ENCODE measurements around the gene LAMA2.

LAMA2 gene

GRCh38 chr6:129183681-129184301 lies 300.9 kb downstream of the LAMA2 start:
- Histone ChIP-seq H3K27me3 (ENCODE audit: insufficient read depth, insufficient read length) (no peaks in the 10 kb centered on the region), H3K9me3 (ENCODE audit: insufficient read depth, low read length) (no peaks in the 10 kb centered on the region), H3K36me3 (ENCODE audit: insufficient read depth, insufficient read length, low read length) (no peaks in the 10 kb centered on the region), H3K9ac (ENCODE audit: insufficient read length, low read depth) (no peak overlapping the region), H3K4me1 (ENCODE audit: insufficient read depth, insufficient read length) (no peaks in the 10 kb centered on the region), H3K4me3 (ENCODE audit: insufficient read length, low read depth) (no peak overlapping the region)
- no peak for TF ChIP-seq SUZ12 (IDR thresholded peaks at IDR 0.05; ENCODE audit: extremely low read depth, insufficient read depth, insufficient read length)
- TF ChIP-seq ZNF274 (IDR thresholded peaks at IDR 0.05; ENCODE audit: low read depth, low read length) = no peak
- TF ChIP-seq YY1 (IDR thresholded peaks at IDR 0.05; ENCODE audit: insufficient read depth, insufficient read length) = no peak
- no peak for DNase-seq (ENCODE audit: low read depth, low spot score)

GRCh38 chr6:129184324-129184723 lies 301.4 kb downstream of the LAMA2 start:
- Histone ChIP-seq H3K9me3 (ENCODE audit: insufficient read depth, low read length) (no peaks in the 10 kb centered on the region), H3K9ac (ENCODE audit: insufficient read length, low read depth) (no peak overlapping the region), H3K36me3 (ENCODE audit: insufficient read depth, insufficient read length, low read length) (no peaks in the 10 kb centered on the region), H3K4me3 (ENCODE audit: insufficient read length, low read depth) (no peak overlapping the region), H3K27me3 (ENCODE audit: insufficient read depth, insufficient read length) (no peaks in the 10 kb centered on the region), H3K4me1 (ENCODE audit: insufficient read depth, insufficient read length) (no peaks in the 10 kb centered on the region)
- no peak for TF ChIP-seq YY1 (IDR thresholded peaks at IDR 0.05; ENCODE audit: insufficient read depth, insufficient read length)
- TF ChIP-seq SUZ12 (IDR thresholded peaks at IDR 0.05; ENCODE audit: extremely low read depth, insufficient read depth, insufficient read length) = no peak
- no peak for TF ChIP-seq ZNF274 (IDR thresholded peaks at IDR 0.05; ENCODE audit: low read depth, low read length)
- no peak for DNase-seq (ENCODE audit: low read depth, low spot score)

- no peak overlapping the region for H3K9ac ChIP-seq (ENCODE audit: insufficient read length, low read depth)
- no peak overlapping the region for H3K4me3 ChIP-seq (ENCODE audit: insufficient read length, low read depth)
- H3K4me1 ChIP-seq (ENCODE audit: insufficient read depth, insufficient read length) = no peaks in the 10 kb centered on the region
- no peaks in the 10 kb centered on the region for H3K9me3 ChIP-seq (ENCODE audit: insufficient read depth, low read length)
- no peak for TF ChIP-seq YY1 (IDR thresholded peaks at IDR 0.05; ENCODE audit: insufficient read depth, insufficient read length)
- no peak for TF ChIP-seq SUZ12 (IDR thresholded peaks at IDR 0.05; ENCODE audit: extremely low read depth, insufficient read depth, insufficient read length)
- TF ChIP-seq ZNF274 (IDR thresholded peaks at IDR 0.05; ENCODE audit: low read depth, low read length) = no peak
- DNase-seq (ENCODE audit: low read depth, low spot score) = no peak
- no peaks in the 10 kb centered on the region for H3K27me3 ChIP-seq (ENCODE audit: insufficient read depth, insufficient read length)
- H3K36me3 ChIP-seq (ENCODE audit: insufficient read depth, insufficient read length, low read length) = no peaks in the 10 kb centered on the region
Measured at GRCh38 chr6:129184808-129185366, 301.9 kb downstream of the LAMA2 start.

- no peaks in the 10 kb centered on the region for H3K36me3 ChIP-seq (ENCODE audit: insufficient read depth, insufficient read length, low read length)
- no peak overlapping the region for H3K9ac ChIP-seq (ENCODE audit: insufficient read length, low read depth)
- no peaks in the 10 kb centered on the region for H3K9me3 ChIP-seq (ENCODE audit: insufficient read depth, low read length)
- no peak overlapping the region for H3K4me3 ChIP-seq (ENCODE audit: insufficient read length, low read depth)
- no peaks in the 10 kb centered on the region for H3K4me1 ChIP-seq (ENCODE audit: insufficient read depth, insufficient read length)
- H3K27me3 ChIP-seq (ENCODE audit: insufficient read depth, insufficient read length) = no peaks in the 10 kb centered on the region
- no peak for DNase-seq (ENCODE audit: low read depth, low spot score)
- no peak for TF ChIP-seq YY1 (IDR thresholded peaks at IDR 0.05; ENCODE audit: insufficient read depth, insufficient read length)
Measured at GRCh38 chr6:129186988-129187387, 304.1 kb downstream of the LAMA2 start.

GRCh38 chr6:129188306-129188705 lies 305.4 kb downstream of the LAMA2 start:
- Histone ChIP-seq H3K27me3 (ENCODE audit: insufficient read depth, insufficient read length) (no peaks in the 10 kb centered on the region), H3K4me3 (ENCODE audit: insufficient read length, low read depth) (no peak overlapping the region), H3K9ac (ENCODE audit: insufficient read length, low read depth) (no peak overlapping the region), H3K36me3 (ENCODE audit: insufficient read depth, insufficient read length, low read length) (no peaks in the 10 kb centered on the region), H3K4me1 (ENCODE audit: insufficient read depth, insufficient read length) (no peaks in the 10 kb centered on the region), H3K9me3 (ENCODE audit: insufficient read depth, low read length) (no peaks in the 10 kb centered on the region)
- no peak for TF ChIP-seq YY1 (IDR thresholded peaks at IDR 0.05; ENCODE audit: insufficient read depth, insufficient read length)
- no peak for TF ChIP-seq SUZ12 (IDR thresholded peaks at IDR 0.05; ENCODE audit: extremely low read depth, insufficient read depth, insufficient read length)
- TF ChIP-seq ZNF274 (IDR thresholded peaks at IDR 0.05; ENCODE audit: low read depth, low read length) = no peak
- no peak for DNase-seq (ENCODE audit: low read depth, low spot score)

GRCh38 chr6:129188795-129189194 lies 305.9 kb downstream of the LAMA2 start:
- no peak for DNase-seq (ENCODE audit: low read depth, low spot score)
- Histone ChIP-seq H3K27me3 (ENCODE audit: insufficient read depth, insufficient read length) (no peaks in the 10 kb centered on the region), H3K9me3 (ENCODE audit: insufficient read depth, low read length) (no peaks in the 10 kb centered on the region), H3K4me1 (ENCODE audit: insufficient read depth, insufficient read length) (no peaks in the 10 kb centered on the region), H3K36me3 (ENCODE audit: insufficient read depth, insufficient read length, low read length) (no peaks in the 10 kb centered on the region), H3K4me3 (ENCODE audit: insufficient read length, low read depth) (no peak overlapping the region), H3K9ac (ENCODE audit: insufficient read length, low read depth) (no peak overlapping the region)
- no peak for TF ChIP-seq YY1 (IDR thresholded peaks at IDR 0.05; ENCODE audit: insufficient read depth, insufficient read length)
- TF ChIP-seq SUZ12 (IDR thresholded peaks at IDR 0.05; ENCODE audit: extremely low read depth, insufficient read depth, insufficient read length) = no peak
- no peak for TF ChIP-seq ZNF274 (IDR thresholded peaks at IDR 0.05; ENCODE audit: low read depth, low read length)

GRCh38 chr6:129189266-129189665 lies 306.3 kb downstream of the LAMA2 start:
- no peak overlapping the region for H3K4me3 ChIP-seq (ENCODE audit: insufficient read length, low read depth)
- no peaks in the 10 kb centered on the region for H3K36me3 ChIP-seq (ENCODE audit: insufficient read depth, insufficient read length, low read length)
- H3K9me3 ChIP-seq (ENCODE audit: insufficient read depth, low read length) = no peaks in the 10 kb centered on the region
- no peak overlapping the region for H3K9ac ChIP-seq (ENCODE audit: insufficient read length, low read depth)
- DNase-seq (ENCODE audit: low read depth, low spot score) = no peak
- no peak for TF ChIP-seq SUZ12 (IDR thresholded peaks at IDR 0.05; ENCODE audit: extremely low read depth, insufficient read depth, insufficient read length)
- no peak for TF ChIP-seq ZNF274 (IDR thresholded peaks at IDR 0.05; ENCODE audit: low read depth, low read length)
- no peak for TF ChIP-seq YY1 (IDR thresholded peaks at IDR 0.05; ENCODE audit: insufficient read depth, insufficient read length)
- no peaks in the 10 kb centered on the region for H3K27me3 ChIP-seq (ENCODE audit: insufficient read depth, insufficient read length)
- no peaks in the 10 kb centered on the region for H3K4me1 ChIP-seq (ENCODE audit: insufficient read depth, insufficient read length)

All from NT2/D1 (cell line).